Prostate gland (tissue), 2 donors: ENCODE results near the gene HIGD2A. TPM values are rescaled to one million over a fixed set of nuclear protein-coding genes. Genes with fewer than 3 reads are reported as not detected.

ENCODE experiments used
- DNase-seq: peaks from one replicate; pipeline ENCODE4 v3.0.0-alpha.2; 2019; ENCODE audit warnings: low spot score
- H3K27ac ChIP-seq, 2 donors: fragments of 200-600 bp; sonication (generic); 2 replicates each; pipeline ENCODE4 v1.5.1; 2017 to 2019
- H3K27me3 ChIP-seq: fragments of 200-600 bp; sonication (generic); replicated peaks from 2 replicates; pipeline ENCODE4 v1.5.1; 2019; ENCODE audit not compliant: insufficient read depth
- H3K36me3 ChIP-seq, 2 donors: fragments of 200-600 bp; sonication (generic); 1 replicate in 1 of 2; 2 replicates in 1 of 2; pipeline versions ENCODE4 v1.5.1 to v1.8.1; 2017 to 2019
- H3K4me1 ChIP-seq: fragments of 200-600 bp; sonication (generic); replicated peaks from 2 replicates; pipeline ENCODE4 v1.5.1; 2019
- H3K4me3 ChIP-seq, 2 donors: fragments of 200-600 bp; sonication (generic); 2 replicates each; pipeline ENCODE4 v1.5.1; 2017 to 2019
- H3K9me3 ChIP-seq: fragments of 200-600 bp; sonication (generic); 2 replicates; pipeline ENCODE4 v1.5.1; 2017
- POLR2A ChIP-seq: fragments of 450-650 bp; IDR thresholded peaks from one replicate; pipeline ENCODE4 v1.6.1; 2016; ENCODE audit warnings: antibody characterized with exemption, mild to moderate bottlenecking
- POLR2AphosphoS5 ChIP-seq: sonication (generic); formaldehyde crosslinking; IDR thresholded peaks from one replicate; pipeline ENCODE4 v1.6.1; 2017; ENCODE audit warnings: antibody characterized with exemption
- WGBS: methylation state at CpG from one replicate; pipeline ENCODE4 v1.1.5; 2018; 5-methylcytosine and 5-hydroxymethylcytosine counted together
- intact Hi-C: fragments of 100-400 bp; cut with DNase I; formaldehyde crosslinking; loops from one replicate; pipeline ENCODE4 v1.14.2; 2022
- total RNA-seq, 2 donors: library from RNA; depleted of rRNA; stranded (reverse); fragments of >200 nt; gene quantifications; one replicate each; pipeline ENCODE4 v1.1.0, GENCODE V29; 2016
- TF ChIP-seq, protein P1 (sequence below), 4 experiments: fragments of 200-600 bp in 2 of 4; fragments of 450-650 bp in 2 of 4; sonication (generic) in 2 of 4; IDR thresholded peaks; 1 replicate in 3 of 4; 2 replicates in 1 of 4; pipeline ENCODE4 v1.5.1; 2016 to 2019; ENCODE audit warnings: antibody characterized with exemption in 4 of 4, mild to moderate bottlenecking in 2 of 4, moderate library complexity in 2 of 4

Gene HIGD2A
- total RNA-seq, 2 donors from 2014 or later: 172 to 203 TPM

DNA sequence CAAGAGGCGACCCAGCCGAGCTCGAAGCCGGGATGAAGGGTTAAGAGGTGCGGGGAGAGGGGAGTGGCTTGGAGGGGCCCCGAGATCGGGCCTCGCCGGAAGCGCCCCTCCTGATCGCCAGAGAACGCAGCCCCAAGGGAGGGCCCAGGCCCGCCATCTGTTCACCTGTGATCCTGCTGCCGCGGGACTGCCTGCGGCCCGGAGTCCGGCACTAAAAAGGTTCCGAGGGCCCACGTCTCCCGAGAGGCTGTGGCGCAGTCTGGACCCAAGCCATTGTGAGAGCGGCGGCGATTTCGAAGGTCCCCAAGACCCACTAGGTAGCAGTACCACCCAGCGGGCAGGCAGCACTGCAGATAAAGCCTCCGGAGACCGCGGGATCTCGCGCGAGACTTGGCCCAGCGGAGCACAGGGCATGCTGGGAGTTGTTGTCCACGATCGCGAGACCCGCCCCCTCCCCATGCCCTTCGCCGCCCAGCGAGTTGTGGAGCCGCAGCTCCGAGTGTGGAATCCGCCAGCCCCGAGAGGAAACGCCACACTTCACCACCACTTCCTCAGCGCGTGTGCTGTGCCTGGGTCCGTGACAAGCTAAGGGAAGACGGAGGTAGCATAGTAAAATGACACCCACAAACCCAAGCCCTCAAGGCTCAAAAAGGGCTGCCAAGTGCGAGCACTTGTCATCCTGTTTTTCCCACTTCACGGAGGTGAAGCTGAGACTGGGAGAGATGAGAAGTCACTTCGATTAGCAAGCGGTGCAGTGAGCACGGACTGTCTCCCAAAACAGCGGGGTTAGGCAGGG lies 26.9 kb upstream of the HIGD2A start, which contains the start of gene KIAA1191:
Gene KIAA1191 (minus strand): TSS at position 328 of the 796 bp plus-strand sequence. CDS start 2,256 bp downstream, outside the sequence.
- peak within 1 kb of the TSS; percentile 81 to 85 for H3K27ac ChIP-seq
- intact Hi-C loops: no loop called here
- H3K36me3 ChIP-seq: no peaks in the 10 kb centered on the region
- peak within 1 kb of the TSS; percentile 74 to 98 for H3K4me3 ChIP-seq
- WGBS: 3% methylated on average over 51 of the region's 56 CpGs
- peaks cover 4% of the 10 kb centered on the region for H3K4me1 ChIP-seq
- peak; percentile 95 for DNase-seq
- peak; percentile 83 for TF ChIP-seq POLR2A
- TF ChIP-seq, protein P1, sequence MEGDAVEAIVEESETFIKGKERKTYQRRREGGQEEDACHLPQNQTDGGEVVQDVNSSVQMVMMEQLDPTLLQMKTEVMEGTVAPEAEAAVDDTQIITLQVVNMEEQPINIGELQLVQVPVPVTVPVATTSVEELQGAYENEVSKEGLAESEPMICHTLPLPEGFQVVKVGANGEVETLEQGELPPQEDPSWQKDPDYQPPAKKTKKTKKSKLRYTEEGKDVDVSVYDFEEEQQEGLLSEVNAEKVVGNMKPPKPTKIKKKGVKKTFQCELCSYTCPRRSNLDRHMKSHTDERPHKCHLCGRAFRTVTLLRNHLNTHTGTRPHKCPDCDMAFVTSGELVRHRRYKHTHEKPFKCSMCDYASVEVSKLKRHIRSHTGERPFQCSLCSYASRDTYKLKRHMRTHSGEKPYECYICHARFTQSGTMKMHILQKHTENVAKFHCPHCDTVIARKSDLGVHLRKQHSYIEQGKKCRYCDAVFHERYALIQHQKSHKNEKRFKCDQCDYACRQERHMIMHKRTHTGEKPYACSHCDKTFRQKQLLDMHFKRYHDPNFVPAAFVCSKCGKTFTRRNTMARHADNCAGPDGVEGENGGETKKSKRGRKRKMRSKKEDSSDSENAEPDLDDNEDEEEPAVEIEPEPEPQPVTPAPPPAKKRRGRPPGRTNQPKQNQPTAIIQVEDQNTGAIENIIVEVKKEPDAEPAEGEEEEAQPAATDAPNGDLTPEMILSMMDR (IDR thresholded peaks at IDR 0.05): peak in 3 of 4 experiments; percentile 13 to 49 (median 46)
- TF ChIP-seq POLR2AphosphoS5: peak; percentile 96
- H3K9me3 ChIP-seq: no peaks in the 10 kb centered on the region
- H3K27me3 ChIP-seq: no peaks in the 10 kb centered on the region

GRCh38 chr5:176362233-176362490 lies 26.4 kb upstream of the HIGD2A start:
- Histone ChIP-seq H3K36me3 (no peaks in the 10 kb centered on the region), H3K4me3 (peak overlapping the region; percentile 74 to 98), H3K4me1 (peaks cover 4% of the 10 kb centered on the region), H3K9me3 (no peaks in the 10 kb centered on the region), H3K27me3 (no peaks in the 10 kb centered on the region), H3K27ac (no peak overlapping the region)
- 77% methylated on average over 8 of the region's 8 CpGs for WGBS
- DNase-seq: no peak
- TF ChIP-seq POLR2AphosphoS5: no peak
- TF ChIP-seq POLR2A: no peak
- TF ChIP-seq, protein P1 (IDR thresholded peaks at IDR 0.05): no peak
- intact Hi-C loops: no loop called here

- Histone ChIP-seq H3K4me1 (no peaks in the 10 kb centered on the region), H3K4me3 (peak overlapping the region; percentile 63 to 65), H3K27ac (peak overlapping the region; percentile 56 to 75), H3K9me3 (no peaks in the 10 kb centered on the region), H3K27me3 (no peaks in the 10 kb centered on the region), H3K36me3 (no peaks in the 10 kb centered on the region)
- TF ChIP-seq POLR2A (no peak), POLR2AphosphoS5 (no peak)
- TF ChIP-seq, protein P1 (IDR thresholded peaks at IDR 0.05): no peak
- intact Hi-C loops: no loop called here
- DNase-seq: no peak
- 22% methylated on average over 26 of the region's 28 CpGs for WGBS
These were observed 23.7 kb upstream of the HIGD2A start for GRCh38 chr5:176364765-176365350.

- peak within 1 kb of the TSS; percentile 56 to 75 for H3K27ac ChIP-seq
- H3K4me3 ChIP-seq: peak within 1 kb of the TSS; percentile 63 to 65
- TF ChIP-seq POLR2AphosphoS5 (no peak), POLR2A (peak; percentile 15)
- TF ChIP-seq, protein P1 (IDR thresholded peaks at IDR 0.05): no peak
- no peaks in the 10 kb centered on the region for H3K4me1 ChIP-seq
- DNase-seq: no peak
- intact Hi-C loops: no loop called here
- WGBS: under 1% methylated on average over 76 of the region's 108 CpGs
- no peaks in the 10 kb centered on the region for H3K36me3 ChIP-seq
- no peaks in the 10 kb centered on the region for H3K9me3 ChIP-seq
- no peaks in the 10 kb centered on the region for H3K27me3 ChIP-seq
These were observed 23.0 kb upstream of the HIGD2A start, which contains the start of gene ARL10 for GRCh38 chr5:176365351-176366231. Gene ARL10, plus strand, starts transcription at chr5:176365487. Its CDS starts 77 bp downstream, at chr5:176365564.
